ENCODE measurements around the gene BCR.

GRCh38 chr22:23181721-23182308 is 1.5 kb downstream of the BCR start:
- no peak for TF ChIP-seq POLR2AphosphoS5 (IDR thresholded peaks at IDR 0.05; ENCODE audit: low read depth, low read length)
- TF ChIP-seq POLR2A (IDR thresholded peaks at IDR 0.05; ENCODE audit: low read depth, low read length), result no peak
- TF ChIP-seq TAF1 (IDR thresholded peaks at IDR 0.05; ENCODE audit: borderline replicate concordance, low read depth, low read length), result no peak

Measured in GM12892 (cell line).